ENCODE results near the gene XPOT. TPM values are rescaled to one million over a fixed set of nuclear protein-coding genes. Genes with fewer than 3 reads are reported as not detected.

Gene XPOT
- total RNA-seq, 1 experiment from 2014 or later = 130 TPM

DNA sequence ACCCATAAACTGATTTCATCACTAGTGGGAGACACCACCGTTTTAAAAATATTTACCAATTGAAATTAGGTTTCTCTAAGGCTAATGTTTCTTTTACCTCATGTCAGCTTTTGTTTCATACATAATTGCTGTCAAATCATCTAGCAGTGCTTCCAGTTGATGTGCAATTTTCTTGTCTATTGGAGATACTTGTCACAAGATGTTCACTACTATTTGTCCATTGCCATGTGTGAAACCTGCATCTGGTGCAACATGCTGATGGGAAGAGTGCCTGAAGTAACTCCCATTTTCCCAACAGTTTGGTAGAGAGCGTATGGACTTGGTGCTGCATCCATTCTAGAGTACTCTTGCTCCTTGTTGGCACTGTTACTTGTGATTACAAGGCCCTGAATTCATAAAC, 9.7 kb downstream of the XPOT start:
- no peak for DNase-seq
- no peak overlapping the region for H4K91ac ChIP-seq (ENCODE audit: insufficient read length, low read depth, low read length)
- no peaks in the 10 kb centered on the region for H3K9me3 Mint-ChIP-seq
- no peak overlapping the region for H4K5ac ChIP-seq (ENCODE audit: insufficient read length, low read depth, low read length)
- no peaks in the 10 kb centered on the region for H3K79me1 ChIP-seq (ENCODE audit: insufficient read depth, low read depth, low read length, poor library complexity, severe bottlenecking)
- no peaks in the 10 kb centered on the region for H3K9me3 ChIP-seq (ENCODE audit: control insufficient read depth, low read depth, low read length)
- H2BK15ac ChIP-seq (ENCODE audit: low read depth, low read length) = no peak overlapping the region
- no peaks in the 10 kb centered on the region for H3K27me3 Mint-ChIP-seq (ENCODE audit: low read depth)
- no peak overlapping the region for H3K4me3 Mint-ChIP-seq
- no peak overlapping the region for H2BK20ac ChIP-seq (ENCODE audit: low read depth, low read length, poor library complexity, severe bottlenecking)
- no peaks in the 10 kb centered on the region for H3K4me1 Mint-ChIP-seq
- no peak overlapping the region for H3K27ac ChIP-seq (ENCODE audit: insufficient read length, low read depth, low read length)
- H2BK12ac ChIP-seq (ENCODE audit: insufficient read length, low read depth, low read length) = no peak overlapping the region
- no peak overlapping the region for H3K23ac ChIP-seq (ENCODE audit: insufficient read length, low read depth, low read length)
- WGBS (ENCODE audit: extremely low coverage, insufficient read length, low lambda C conversion rate) = no CpG with 5 or more reads among the region's 2 CpGs
- no peak overlapping the region for H3K9ac ChIP-seq (ENCODE audit: extremely low read depth, insufficient read length, low read length)
- H2BK120ac ChIP-seq (ENCODE audit: low read depth, low read length, poor library complexity, severe bottlenecking) = no peak overlapping the region
- no peak overlapping the region for H2AK5ac ChIP-seq (ENCODE audit: insufficient read length, low read length)
- H3K27ac Mint-ChIP-seq = no peak overlapping the region
- H3K4me1 ChIP-seq (ENCODE audit: insufficient read depth, low read length) = no peaks in the 10 kb centered on the region
- TF ChIP-seq, protein P1, sequence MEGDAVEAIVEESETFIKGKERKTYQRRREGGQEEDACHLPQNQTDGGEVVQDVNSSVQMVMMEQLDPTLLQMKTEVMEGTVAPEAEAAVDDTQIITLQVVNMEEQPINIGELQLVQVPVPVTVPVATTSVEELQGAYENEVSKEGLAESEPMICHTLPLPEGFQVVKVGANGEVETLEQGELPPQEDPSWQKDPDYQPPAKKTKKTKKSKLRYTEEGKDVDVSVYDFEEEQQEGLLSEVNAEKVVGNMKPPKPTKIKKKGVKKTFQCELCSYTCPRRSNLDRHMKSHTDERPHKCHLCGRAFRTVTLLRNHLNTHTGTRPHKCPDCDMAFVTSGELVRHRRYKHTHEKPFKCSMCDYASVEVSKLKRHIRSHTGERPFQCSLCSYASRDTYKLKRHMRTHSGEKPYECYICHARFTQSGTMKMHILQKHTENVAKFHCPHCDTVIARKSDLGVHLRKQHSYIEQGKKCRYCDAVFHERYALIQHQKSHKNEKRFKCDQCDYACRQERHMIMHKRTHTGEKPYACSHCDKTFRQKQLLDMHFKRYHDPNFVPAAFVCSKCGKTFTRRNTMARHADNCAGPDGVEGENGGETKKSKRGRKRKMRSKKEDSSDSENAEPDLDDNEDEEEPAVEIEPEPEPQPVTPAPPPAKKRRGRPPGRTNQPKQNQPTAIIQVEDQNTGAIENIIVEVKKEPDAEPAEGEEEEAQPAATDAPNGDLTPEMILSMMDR (conservative IDR thresholded peaks at IDR 0.05) = no peak
- H3K23me2 ChIP-seq (ENCODE audit: insufficient read length, low read depth, low read length, poor library complexity, severe bottlenecking) = no peaks in the 10 kb centered on the region
- no peak overlapping the region for H2AFZ ChIP-seq (ENCODE audit: low read length)
- H3T11ph ChIP-seq (ENCODE audit: low read length) = no peak overlapping the region
- no peaks in the 10 kb centered on the region for H4K20me1 ChIP-seq (ENCODE audit: control insufficient read depth, insufficient read depth, insufficient read length)
- no peak overlapping the region for H2BK5ac ChIP-seq (ENCODE audit: insufficient read length, low read length)
- H3K4me2 ChIP-seq (ENCODE audit: insufficient read depth, insufficient read length, low read length) = no peak overlapping the region
- no peak overlapping the region for H3K4ac ChIP-seq (ENCODE audit: low read depth, low read length)
- H3K36me3 Mint-ChIP-seq (ENCODE audit: insufficient read depth in 1 of 3, low read depth in 3 of 3) = peaks cover 45 to 83% (median 77%) of the 10 kb centered on the region in 3 experiments; a peak in 6 of 7 replicates
- H3K56ac ChIP-seq (ENCODE audit: insufficient read length, low read depth, low read length) = no peak overlapping the region
- H3K14ac ChIP-seq (ENCODE audit: insufficient read depth, low read length) = no peak overlapping the region
- H3K79me2 ChIP-seq (ENCODE audit: insufficient read depth, low read length) = no peaks in the 10 kb centered on the region
- H3K27me3 ChIP-seq (ENCODE audit: insufficient read depth, low read length) = no peaks in the 10 kb centered on the region
- no peak overlapping the region for H4K8ac ChIP-seq (replicated peaks; ENCODE audit: insufficient read length, low read depth, low read length)
- H3K18ac ChIP-seq (ENCODE audit: insufficient read length, low read depth, low read length) = no peak overlapping the region
